Activated CD4-positive, CD25-positive, alpha-beta regulatory T cell (primary cell): ENCODE results near the gene SND1.
"Not testable (repeated sequence)": the region's sequence is repeated elsewhere in the genome, so short reads cannot be mapped to it uniquely, and the experiment has no call there.

Source experiments
- DNase-seq, 4 experiments: peaks; one replicate each; lab custom pipeline; 2025; lab: John Stamatoyannopoulos, UW

Gene SND1

DNA sequence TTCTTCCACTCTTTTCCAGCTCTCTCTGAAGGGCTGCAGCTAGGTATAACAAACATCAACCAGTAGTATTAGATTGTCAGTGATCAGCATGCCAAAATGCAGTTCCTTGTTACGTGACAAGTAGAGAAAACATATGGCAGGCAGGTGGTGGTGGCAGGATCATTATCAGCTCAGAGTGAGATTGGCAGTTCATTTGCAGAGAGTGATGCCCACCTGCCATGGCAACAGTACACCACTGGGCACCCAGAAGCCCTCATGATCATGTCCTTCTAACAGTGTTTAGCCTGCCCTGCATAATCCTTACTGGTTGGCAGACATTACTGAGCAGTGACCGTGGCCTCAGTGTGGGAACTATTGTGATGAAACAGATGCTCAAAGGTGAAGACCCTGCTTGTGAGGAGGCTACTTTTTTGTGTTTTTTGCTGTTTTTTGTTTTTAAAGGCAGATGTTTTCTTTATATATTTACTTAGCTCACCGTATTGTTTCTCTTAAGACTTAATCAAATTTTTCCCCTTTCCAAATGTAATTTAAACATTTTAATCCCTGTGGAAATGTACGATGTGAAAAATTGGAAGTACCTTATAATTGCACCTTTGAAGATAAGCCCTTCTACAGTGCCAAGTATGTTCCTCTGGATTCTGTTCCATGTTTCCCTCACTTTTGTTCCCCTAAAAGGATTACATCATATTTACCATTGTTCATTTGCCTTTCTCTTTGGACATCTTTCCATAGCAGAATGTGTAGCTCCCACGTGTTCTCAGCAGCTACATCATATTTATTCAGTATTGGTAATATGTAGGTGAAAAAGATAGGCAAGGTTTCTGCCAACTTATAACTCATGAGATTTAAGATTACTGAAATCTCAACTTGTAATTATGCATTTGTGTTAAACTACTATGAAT is 179.6 kb downstream of the SND1 start:
- no peak for DNase-seq

GRCh38 chr7:127832592-127832991 is 180.6 kb downstream of the SND1 start:
- DNase-seq, result no peak

GRCh38 chr7:127833641-127834040 is 181.6 kb downstream of the SND1 start:
- DNase-seq, result no peak

DNA sequence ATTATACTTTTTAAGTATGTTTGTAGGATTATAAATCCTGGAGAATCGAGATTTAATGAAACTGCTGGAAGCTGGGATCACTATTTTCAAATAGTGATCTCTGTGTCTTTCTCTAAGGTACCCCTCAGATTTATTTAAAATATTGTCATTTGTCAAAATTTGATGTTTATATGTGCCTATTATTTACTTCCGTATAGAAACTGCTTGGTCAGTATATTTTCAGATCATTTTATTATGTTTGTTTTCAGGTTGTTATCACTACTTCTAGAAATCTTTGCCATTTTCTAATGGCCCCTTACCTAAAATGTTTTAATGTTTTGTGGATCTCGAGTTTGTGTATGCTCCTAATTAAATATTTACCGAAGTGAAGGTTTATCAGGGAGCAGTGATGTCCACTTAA is 183.7 kb downstream of the SND1 start:
- no peak for DNase-seq

DNA sequence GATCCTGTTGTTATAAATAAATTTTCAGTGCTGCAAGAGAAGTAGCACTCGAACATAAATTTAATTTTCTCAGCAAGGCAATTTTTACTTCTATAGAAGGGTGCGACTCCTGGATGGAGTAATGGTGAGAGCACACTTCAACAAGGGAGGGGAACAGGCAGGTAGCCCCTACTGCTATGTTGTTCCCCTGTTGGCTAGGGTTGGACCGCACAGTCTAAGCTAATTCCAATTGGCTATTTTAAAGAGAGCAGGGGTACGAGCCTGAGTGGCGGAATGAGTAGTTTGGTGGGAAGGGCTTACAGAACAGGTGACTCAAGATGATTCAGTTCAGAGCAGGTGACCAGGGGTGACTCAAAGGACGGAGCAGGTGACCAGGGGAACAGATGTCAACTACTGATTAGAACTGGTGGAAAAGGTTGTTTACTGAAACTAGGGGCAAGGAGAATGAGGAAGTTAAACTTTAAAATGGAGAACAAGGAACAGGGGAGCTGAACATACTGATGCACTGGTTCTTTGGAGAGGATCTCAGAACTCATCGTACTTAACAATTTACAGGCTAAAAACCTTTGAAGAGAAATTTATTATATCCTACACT is 185.9 kb downstream of the SND1 start:
- DNase-seq, result not testable (repeated sequence)

GRCh38 chr7:127838816-127839415 is 186.9 kb downstream of the SND1 start:
- no peak for DNase-seq

- DNase-seq, result no peak
Observed at GRCh38 chr7:127840226-127840951, 188.4 kb downstream of the SND1 start.

DNA sequence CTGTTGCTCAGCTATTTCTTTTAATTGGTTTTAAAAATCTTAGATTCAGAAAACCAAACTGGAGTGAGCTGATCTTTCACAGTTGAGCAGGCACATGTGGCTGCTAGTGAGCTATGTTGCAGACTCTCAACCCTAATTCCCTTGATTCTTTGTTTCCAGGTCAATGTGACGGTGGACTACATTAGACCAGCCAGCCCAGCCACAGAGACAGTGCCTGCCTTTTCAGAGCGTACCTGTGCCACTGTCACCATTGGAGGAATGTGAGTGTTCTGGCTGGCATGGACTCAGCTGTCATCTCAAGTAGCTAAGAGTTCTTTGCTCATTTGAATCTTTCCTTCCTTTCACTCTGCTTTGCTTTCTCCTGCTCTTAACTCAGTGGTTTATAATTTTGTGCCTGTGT is 192.2 kb downstream of the SND1 start:
- DNase-seq, result no peak

DNA sequence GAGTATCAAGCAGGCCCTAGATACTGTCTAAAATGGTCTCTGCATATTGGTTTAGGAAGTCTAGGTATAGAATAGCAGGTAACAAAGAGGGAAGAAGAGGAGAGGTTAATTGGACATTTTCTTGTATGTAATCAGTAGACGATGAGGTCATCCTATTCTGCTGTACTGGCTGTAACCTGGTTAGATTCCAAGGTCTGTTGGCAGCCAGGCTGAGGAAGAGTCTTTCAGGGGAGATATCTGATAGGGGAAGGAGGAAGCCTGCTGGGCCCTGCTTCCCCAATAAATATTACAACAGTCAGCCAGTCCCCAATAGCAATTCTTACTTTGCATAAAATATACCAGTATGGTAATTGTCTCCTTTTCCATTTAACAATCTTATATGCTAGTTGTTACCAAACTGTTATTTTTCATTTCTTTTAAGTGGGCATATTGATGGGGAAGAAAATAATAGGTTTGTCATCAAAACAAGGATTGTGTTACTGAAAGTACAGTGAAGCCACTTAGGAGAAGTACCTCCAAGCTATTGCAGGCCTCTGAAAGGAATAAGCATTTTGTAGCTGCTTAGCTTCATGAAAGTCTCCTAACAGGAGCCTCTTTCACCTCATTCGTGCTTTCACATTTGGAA is 192.8 kb downstream of the SND1 start:
- DNase-seq, result no peak

GRCh38 chr7:127845522-127846214 is 193.7 kb downstream of the SND1 start:
- DNase-seq, result no peak

GRCh38 chr7:127847641-127848040 is 195.6 kb downstream of the SND1 start:
- no peak for DNase-seq

- no peak for DNase-seq
Observed at GRCh38 chr7:127848241-127848640, 196.2 kb downstream of the SND1 start.

DNA sequence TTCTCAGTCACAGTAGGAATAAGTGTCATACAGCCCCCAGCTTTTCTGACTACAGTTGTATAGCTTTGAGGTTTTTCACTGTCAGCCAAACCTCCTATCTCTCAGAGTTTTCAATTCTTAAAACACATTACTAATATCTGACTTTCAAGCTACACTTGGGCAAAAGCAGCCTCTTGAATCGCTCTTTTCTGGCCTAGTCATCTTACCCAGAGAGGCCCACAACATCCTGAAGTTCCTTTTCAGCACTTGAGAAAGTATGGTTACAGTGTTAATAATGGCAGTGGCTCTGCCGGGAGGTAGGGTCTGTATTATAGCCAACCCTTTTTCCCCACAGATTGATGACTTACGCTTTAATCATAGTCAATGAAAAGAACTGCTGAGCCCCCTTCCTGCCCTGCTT is 198.2 kb downstream of the SND1 start:
- no peak for DNase-seq

DNA sequence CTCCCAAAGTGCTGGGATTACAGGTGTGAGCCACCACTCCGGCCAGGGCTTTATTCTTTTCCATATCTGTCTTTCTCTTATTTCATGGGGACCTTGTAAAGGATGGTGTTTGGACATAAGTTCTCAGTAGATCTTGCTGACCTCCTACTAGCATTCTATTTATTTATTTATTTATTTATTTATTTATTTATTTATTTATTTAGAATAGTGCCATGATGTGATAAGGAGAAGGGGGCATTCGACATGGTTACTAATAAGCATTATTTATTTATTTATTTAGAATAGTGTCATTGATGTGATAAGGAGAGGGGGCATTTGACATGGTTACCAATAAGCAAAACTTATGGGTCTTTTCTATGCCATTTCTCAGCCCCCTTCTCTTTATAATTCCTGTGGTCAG is 202.4 kb downstream of the SND1 start:
- no peak for DNase-seq

GRCh38 chr7:127857464-127857841 is 205.5 kb downstream of the SND1 start:
- DNase-seq, result no peak

DNA sequence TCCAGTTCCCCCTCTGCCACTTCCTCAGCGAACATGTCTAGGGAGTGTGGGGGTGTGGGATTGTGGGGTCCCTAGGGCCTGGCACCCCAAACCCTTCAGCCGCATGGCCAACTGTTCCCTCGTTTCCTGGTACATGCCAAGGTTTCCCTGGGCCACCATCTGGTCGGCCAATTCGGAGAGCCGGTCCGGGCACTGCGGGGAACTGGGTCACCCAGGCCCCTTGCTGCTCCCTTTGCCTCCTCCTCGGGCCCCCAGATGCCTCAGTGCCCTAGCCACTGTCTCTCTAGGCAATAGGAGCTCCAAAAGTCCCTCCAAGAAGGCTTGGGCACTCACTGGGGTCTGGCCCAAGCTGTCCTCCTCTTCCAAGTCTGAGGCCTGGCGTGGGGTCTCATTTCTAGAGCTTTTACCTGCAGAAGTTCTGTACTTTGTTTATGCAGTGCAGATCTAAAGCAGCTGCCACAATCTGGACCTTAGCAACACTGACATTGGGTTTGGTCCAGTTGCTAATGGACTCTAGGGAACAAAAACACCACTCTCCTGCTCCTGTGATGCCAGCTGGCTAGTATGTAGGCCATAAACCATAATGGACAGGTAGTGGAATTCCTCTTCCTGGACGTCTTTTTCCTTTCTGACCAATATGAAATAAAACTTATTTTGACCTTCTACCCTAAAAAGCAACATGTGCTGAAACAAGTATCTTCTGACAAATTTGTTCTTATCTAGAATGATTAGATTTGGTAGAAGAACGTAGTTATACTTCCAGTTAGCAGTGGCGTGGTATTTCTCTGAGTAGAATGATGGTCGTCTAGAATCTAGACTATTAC is 206.3 kb downstream of the SND1 start:
- DNase-seq, result no peak

GRCh38 chr7:127858915-127859189 is 206.9 kb downstream of the SND1 start:
- DNase-seq, result no peak

- no peak for DNase-seq
Observed at GRCh38 chr7:127859330-127859729, 207.3 kb downstream of the SND1 start.

DNA sequence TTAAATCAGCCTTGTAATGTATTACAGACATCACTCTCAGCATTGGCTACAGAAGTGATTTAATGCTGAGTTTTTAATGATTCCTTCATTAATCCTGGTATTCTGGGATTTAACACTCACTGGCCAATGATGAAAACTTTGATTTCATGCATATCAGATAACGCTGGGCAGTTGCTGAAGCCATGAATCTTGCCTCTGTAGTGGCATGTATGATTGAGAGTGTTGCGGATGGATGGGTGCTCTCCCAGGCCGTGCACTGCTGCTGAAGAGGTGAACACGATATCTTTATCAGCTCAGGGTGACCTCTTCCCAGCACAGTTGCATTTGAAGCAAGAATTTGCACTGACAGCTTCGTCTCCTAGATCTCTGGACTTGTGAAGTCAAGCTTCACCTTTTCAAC is 210.5 kb downstream of the SND1 start:
- no peak for DNase-seq

DNA sequence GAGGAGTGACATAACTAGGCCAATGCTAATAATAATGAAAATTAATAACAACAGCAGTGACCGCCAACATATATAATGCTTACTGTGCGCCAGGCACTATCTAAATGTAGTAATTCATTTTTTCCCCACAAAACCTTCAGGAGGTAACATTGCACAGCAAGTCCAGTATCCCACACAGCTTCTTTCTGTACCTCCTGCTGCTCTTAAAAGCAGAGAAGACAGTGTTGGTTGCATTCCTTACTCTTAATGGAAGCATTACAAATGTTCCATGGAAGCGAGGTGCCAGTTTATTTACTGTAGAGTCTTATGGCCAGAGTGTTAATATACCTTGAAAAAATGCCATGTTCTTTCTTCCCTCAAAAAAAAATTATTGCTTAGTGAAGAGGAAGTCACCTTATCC is 211.1 kb downstream of the SND1 start:
- no peak for DNase-seq

DNA sequence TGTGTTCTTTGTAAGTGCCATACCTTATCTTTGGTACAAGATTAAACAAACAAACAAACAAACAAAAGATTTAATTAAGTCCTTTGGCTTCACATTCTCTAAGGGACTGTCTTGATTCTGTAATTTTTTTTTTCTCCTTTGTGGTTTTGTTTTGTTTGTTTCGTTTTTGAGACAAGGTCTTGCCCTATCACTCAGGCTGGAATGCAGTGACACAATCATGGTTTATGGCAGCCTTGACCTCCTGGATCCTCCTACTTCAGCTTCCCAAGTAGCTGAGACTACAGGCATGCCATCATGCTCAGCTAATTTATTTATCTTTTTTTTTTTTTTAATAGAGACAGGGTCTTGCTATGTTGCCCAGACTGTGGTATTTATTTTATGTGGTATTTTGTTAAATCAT is 213.5 kb downstream of the SND1 start:
- DNase-seq, result no peak
